HAP-1 (cell line): ENCODE data around the gene SMARCD1.
A peak's percentile ranks its signal among the peaks of the same experiment; 100 is the strongest.

ENCODE experiments used
- DNase-seq, 2 experiments: peaks; one replicate each; pipeline ENCODE4 v3.0.0-alpha.2; 2016 to 2020; ENCODE audit warnings: low spot score in 2 of 2
- H3K27me3 ChIP-seq: fragments of 250-450 bp; sonication (Bioruptor Pico); 2 replicates; pipeline ENCODE4 v1.5.1; 2020; ENCODE audit warnings: low read depth, mild to moderate bottlenecking, moderate library complexity
- H3K36me3 ChIP-seq: fragments of 250-450 bp; sonication (Bioruptor Pico); replicated peaks from 2 replicates; pipeline ENCODE4 v1.5.1; 2020; ENCODE audit warnings: mild to moderate bottlenecking
- H3K4me1 ChIP-seq: fragments of 250-450 bp; sonication (Bioruptor Pico); 2 replicates; pipeline ENCODE4 v1.5.1; 2020; ENCODE audit warnings: mild to moderate bottlenecking
- H3K4me3 ChIP-seq: fragments of 250-450 bp; sonication (Bioruptor Pico); 2 replicates; pipeline ENCODE4 v1.5.1; 2020; ENCODE audit warnings: mild to moderate bottlenecking, moderate library complexity
- H3K9me3 ChIP-seq: fragments of 250-450 bp; sonication (Bioruptor Pico); 2 replicates; pipeline ENCODE4 v1.5.1; 2020; ENCODE audit warnings: mild to moderate bottlenecking, moderate library complexity
- in situ Hi-C: fragments of 300-500 bp; cut with MboI; formaldehyde crosslinking; loops from 3 replicates; pipeline ENCODE4 v1.14.3; 2020; ENCODE audit warnings: low sequenced_read_pairs, inconsistent platforms, mixed read lengths

Gene SMARCD1

DNA sequence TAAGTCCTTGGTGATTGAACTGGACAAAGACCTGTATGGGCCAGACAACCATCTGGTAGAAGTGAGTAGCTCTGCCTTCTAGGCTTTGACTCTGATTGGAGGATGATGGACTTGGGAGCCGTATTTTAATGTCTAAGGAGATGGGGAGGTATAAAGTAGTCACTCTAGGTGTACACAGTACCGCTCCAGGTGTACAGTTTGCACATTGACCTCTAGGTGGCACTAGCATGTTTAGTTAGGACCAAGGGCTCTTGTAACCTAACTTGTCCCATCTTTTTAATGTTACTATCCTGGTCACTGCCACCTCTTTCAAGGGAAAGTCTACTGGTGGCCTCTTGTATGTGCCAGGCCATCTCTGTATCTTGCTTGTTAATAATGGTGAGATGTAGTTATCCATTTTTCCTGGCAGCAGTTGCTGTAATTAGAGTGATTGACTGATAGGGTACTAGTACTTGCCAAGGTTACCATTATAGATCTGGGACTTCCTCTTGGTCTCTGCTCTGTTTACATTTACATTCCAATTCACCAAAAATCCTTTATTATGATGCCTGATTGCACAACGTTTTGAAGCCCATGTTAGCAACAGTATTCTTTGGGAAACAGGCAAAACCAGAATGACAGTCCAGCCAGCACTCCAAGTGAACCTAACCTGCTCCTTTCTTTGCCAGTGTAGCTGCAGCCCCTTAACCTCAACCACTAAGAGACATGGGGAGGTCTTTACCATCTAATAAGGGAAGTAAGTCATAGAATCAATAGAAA, 3.6 kb downstream of the SMARCD1 start:
- in situ Hi-C loops = no loop called here
- Histone ChIP-seq H3K36me3 (peaks cover 64% of the 10 kb centered on the region), H3K4me3 (no peak overlapping the region), H3K27me3 (no peaks in the 10 kb centered on the region), H3K9me3 (no peaks in the 10 kb centered on the region), H3K4me1 (peaks cover 7% of the 10 kb centered on the region; the same call in 1 of the 2 replicates)
- peak; percentile 39 to 73 for DNase-seq

DNA sequence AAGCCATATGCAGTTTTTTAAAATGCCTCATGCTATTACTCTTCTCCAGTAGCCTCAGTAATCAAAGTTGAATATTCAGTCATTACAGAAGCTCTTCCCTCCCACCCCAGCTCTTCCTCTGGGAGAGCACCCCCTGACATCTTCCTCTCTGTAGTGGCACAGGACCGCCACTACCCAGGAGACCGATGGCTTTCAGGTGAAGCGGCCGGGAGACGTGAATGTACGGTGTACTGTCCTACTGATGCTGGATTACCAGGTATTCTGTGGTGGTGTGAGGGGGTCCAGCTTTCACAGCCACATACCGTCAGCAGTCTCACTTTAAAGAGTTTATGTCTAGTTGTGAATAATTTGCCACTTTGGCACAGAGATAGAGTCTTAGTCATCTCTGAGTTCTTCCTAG, 4.6 kb downstream of the SMARCD1 start:
- H3K4me3 ChIP-seq = no peak overlapping the region
- peaks cover 74% of the 10 kb centered on the region for H3K36me3 ChIP-seq
- no peaks in the 10 kb centered on the region for H3K27me3 ChIP-seq
- in situ Hi-C loops = no loop called here
- H3K4me1 ChIP-seq = 0 out of 2 replicates have a peak, but pooled peaks cover 3% of the 10 kb centered on the region
- H3K9me3 ChIP-seq = no peaks in the 10 kb centered on the region
- no peak for DNase-seq

DNA sequence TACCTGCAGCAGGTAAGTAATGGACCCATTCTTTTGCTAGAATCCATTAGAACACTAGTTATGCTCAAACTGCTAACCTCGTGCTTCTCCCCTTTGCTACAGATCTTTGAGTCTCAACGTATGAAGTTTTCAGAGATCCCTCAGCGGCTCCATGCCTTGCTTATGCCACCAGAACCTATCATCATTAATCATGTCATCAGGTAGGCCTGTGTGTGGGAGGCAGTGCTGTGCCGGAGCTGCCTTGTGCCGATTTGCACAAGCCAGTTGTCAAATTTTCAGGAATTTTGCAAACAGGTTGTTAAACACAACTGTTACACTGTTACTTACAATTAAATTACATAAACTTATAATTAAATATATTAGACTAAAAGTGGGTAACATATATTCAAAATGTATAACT, 5.2 kb downstream of the SMARCD1 start:
- Histone ChIP-seq H3K36me3 (peaks cover 80% of the 10 kb centered on the region), H3K4me3 (no peak overlapping the region), H3K27me3 (no peaks in the 10 kb centered on the region), H3K9me3 (no peaks in the 10 kb centered on the region), H3K4me1 (0 out of 2 replicates have a peak, but pooled peaks cover 3% of the 10 kb centered on the region)
- in situ Hi-C loops = no loop called here
- DNase-seq = no peak

DNA sequence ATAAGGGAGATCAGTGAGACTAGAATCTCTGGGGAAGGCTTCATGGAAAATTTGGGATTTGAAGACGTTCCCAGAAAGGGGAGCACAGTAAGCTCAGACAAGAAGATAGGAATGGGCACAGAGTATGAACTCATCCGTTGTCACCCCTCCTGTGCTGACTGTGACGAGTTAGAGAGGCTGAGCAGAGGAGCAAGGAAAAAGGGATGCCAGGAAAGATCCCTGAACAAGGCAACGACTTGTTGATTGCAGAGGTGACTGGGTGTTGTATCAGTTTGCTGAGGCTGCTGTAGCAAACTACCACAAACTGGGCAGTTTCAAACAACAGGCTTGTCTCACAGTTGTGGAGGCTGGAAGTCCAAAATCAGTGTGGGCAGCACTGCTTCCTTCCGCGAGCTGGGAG, 12.8 kb downstream of the SMARCD1 start:
- DNase-seq = no peak
- in situ Hi-C loops = no loop called here
- H3K36me3 ChIP-seq = peaks cover 76% of the 10 kb centered on the region
- no peak overlapping the region for H3K4me3 ChIP-seq
- no peaks in the 10 kb centered on the region for H3K4me1 ChIP-seq
- H3K9me3 ChIP-seq = no peaks in the 10 kb centered on the region
- no peaks in the 10 kb centered on the region for H3K27me3 ChIP-seq

DNA sequence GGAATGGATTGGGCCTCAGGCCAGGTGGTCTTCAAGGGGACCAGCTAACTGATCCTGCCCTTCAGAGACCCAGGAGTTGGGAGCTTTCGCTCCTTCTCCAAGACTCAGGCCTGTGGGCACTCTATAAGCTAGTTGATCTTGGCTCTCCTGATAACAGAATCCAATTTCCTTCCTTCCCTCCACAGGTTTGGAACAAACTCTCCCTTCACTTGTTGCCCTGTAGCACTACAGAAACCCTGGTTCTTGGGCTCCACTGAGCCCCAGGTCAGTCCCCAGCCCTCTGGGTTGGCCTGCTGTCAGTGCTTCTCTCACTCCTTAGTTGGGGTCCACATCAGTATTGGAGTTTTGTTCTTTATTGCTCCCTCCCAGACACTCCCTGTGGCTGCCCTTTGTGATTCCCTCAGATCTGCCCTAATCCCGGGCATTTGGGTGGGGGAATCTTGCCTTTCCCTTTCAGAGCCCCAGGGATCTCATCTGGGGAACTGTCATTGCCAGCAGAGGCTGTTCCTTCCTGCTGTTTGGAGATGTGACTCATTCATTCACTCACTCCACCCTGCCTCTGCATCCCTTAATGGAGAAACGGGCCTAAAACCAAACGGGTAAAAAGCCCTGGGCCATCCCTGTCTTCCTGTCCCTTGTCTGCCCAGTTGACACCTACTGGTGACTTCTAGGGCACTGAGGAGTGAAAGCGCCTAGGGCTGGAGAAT, 14.3 kb downstream of the SMARCD1 start:
- Histone ChIP-seq H3K9me3 (no peaks in the 10 kb centered on the region), H3K36me3 (peaks cover 61% of the 10 kb centered on the region), H3K27me3 (no peaks in the 10 kb centered on the region), H3K4me1 (no peaks in the 10 kb centered on the region), H3K4me3 (no peak overlapping the region)
- no peak for DNase-seq
- in situ Hi-C loops = no loop called here

DNA sequence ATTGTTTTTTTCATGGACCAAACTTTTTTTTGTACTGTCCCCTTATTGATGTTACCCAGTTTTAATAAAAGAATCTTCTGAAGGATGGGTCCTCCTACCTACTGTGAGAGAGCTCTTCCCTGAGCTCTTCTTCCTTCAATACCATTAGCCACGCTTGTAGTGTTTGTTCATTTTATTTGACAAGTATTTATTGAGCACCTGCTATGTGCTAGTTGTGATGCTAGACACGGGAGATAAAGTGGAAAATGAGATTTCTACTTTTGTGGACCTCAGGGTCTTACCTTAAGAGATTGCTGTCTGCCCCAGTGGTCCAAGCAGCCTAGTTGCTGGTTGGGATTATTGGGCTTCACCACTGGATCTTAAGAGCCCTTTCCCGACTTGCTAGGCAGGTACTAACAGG, 15.4 kb downstream of the SMARCD1 start:
- peaks cover 50% of the 10 kb centered on the region for H3K36me3 ChIP-seq
- no peak for DNase-seq
- in situ Hi-C loops = no loop called here

DNA sequence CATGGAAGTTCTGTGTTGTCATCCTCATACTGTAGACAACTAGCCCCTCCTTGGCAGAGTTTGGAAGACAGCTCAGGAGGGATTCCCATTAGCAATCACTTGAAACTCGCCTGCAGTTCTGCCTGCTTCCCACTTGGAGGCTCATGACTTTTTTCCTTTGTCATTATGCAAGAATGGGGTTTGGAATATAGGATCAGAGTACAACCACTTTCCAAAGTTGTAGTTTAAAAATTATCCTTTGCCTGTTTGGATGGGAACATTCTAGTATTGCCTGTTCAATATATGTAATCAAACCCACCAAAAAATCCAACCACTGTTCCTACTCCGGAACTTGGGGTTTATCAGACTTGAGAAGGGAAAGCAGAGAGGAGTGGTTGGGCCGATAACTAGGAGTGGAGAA, 16.5 kb downstream of the SMARCD1 start:
- Histone ChIP-seq H3K9me3 (no peaks in the 10 kb centered on the region), H3K36me3 (peaks cover 39% of the 10 kb centered on the region), H3K27me3 (no peaks in the 10 kb centered on the region; the same call in 1 of the 2 replicates), H3K4me1 (no peaks in the 10 kb centered on the region), H3K4me3 (no peak overlapping the region)
- in situ Hi-C loops = no loop called here
- DNase-seq = peak; percentile 45 to 50

More for the DNA sequence above, 15.4 kb downstream of the SMARCD1 start:
- Histone ChIP-seq H3K4me1 (no peaks in the 10 kb centered on the region), H3K9me3 (no peaks in the 10 kb centered on the region), H3K27me3 (no peaks in the 10 kb centered on the region; the same call in 1 of the 2 replicates), H3K4me3 (no peak overlapping the region)

DNA sequence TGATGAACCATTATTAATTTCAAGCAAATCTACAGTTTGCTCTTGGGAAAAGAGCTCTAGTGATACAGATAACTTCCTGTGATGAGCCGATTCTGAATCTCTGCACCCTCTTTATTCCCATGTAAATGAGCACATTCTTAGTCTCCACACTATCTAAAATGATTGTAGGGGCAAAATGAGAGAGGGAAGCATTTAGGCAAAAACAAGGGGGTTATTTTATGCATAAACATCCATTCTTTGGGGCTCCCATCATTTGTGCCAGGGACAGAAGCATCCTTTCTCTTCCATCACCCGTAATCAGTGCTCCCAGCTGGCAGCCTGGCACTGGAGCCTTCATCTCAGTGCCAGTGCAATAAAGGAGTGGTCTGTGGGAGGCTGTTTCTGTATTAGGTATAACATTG, 17.0 kb downstream of the SMARCD1 start:
- Histone ChIP-seq H3K36me3 (peaks cover 34% of the 10 kb centered on the region), H3K4me1 (no peaks in the 10 kb centered on the region), H3K9me3 (no peaks in the 10 kb centered on the region), H3K27me3 (no peaks in the 10 kb centered on the region; the same call in 1 of the 2 replicates), H3K4me3 (no peak overlapping the region)
- in situ Hi-C loops = no loop called here
- DNase-seq = no peak

DNA sequence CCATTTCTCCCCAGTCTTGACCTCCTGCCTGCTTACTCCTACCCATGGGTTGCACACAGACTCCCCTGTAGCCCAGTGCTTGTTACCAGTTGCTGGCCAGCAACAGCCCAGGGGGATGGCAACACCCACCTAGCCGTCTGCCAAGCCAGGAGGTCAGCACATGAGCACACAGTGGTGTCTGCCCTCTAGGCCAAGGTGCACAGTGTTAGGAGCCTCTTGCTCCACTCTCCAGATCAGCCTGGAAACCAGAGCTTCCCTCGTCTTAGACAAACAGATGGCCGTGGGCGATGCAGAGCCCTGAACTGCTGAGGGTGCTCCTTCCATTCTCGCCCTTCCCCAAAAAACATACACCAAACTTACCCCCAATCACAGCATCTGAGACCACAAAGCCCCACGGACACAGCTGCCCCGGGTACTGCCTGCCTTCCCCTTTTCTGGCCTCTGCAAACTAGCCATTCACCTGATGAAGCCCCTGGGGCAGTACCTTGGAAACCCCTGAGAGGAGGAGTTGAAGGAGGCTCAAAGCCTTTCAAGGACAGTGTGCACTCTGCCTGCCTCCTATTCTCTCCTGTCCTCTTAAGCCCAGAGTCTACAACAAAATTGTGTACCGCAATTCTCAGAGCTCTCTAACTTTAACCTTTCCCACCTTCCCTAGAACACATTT, 17.6 kb downstream of the SMARCD1 start:
- DNase-seq = no peak
- in situ Hi-C loops = no loop called here
- Histone ChIP-seq H3K4me1 (no peaks in the 10 kb centered on the region), H3K27me3 (no peaks in the 10 kb centered on the region; the same call in 1 of the 2 replicates), H3K36me3 (peaks cover 32% of the 10 kb centered on the region), H3K4me3 (no peak overlapping the region), H3K9me3 (no peaks in the 10 kb centered on the region)

DNA sequence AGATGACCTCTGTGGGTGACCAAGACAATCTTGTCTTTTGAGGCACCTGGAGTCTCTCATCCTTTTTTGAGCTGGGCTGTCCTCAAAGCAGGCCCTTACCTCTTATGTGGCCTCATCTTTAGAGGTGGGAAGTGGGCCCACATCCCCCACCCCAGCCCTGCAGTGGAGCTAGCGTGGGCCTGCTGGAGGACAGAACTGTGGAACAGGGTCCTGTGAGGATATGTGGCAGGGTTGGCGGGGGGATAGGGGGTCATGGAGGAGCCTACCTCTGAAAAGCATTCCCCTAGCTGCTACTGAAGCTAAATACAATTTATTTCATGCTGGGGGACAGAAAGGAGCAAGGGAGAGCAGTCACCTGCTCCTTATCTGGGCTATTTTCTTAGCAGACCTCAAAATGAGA, 18.2 kb downstream of the SMARCD1 start:
- Histone ChIP-seq H3K27me3 (no peaks in the 10 kb centered on the region; the same call in 1 of the 2 replicates), H3K4me3 (no peak overlapping the region), H3K9me3 (no peaks in the 10 kb centered on the region), H3K36me3 (peaks cover 26% of the 10 kb centered on the region), H3K4me1 (no peaks in the 10 kb centered on the region)
- in situ Hi-C loops = no loop called here
- no peak for DNase-seq

DNA sequence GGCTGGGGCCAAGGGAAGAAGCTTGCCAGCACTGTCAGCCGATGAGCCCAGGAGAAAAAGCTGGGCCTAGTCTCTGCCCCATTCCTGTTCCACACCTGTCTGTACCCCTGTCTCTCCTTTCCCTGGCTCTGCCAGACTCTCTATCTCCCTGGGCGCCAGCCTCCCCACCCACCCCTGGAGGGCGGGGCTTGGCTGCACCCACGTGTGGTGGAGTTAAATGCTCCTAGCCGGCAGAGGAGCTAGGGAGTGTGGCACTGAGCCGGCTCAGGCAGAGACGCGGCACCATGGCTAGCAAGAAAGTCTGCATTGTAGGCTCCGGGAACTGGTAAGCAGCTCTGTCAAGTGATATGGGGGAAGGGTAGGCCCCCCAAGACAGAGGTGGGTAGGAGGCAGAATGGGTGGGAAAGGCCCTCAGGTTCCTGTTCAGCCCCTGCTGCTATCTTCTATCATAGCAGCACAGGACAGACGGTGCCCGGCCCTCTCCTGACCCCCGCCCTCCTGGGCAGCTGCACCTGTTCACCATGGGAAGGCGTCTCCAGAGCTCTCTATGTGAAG, 18.7 kb downstream of the SMARCD1 start, which contains the start of gene GPD1:
Gene GPD1, plus strand, starts transcription at position 242 of the 555 bp plus-strand sequence. Its CDS starts 43 bp downstream, at position 285.
- Histone ChIP-seq H3K27me3 (no peaks in the 10 kb centered on the region; the same call in 1 of the 2 replicates), H3K4me1 (no peaks in the 10 kb centered on the region), H3K4me3 (no peak within 1 kb of the TSS), H3K9me3 (no peaks in the 10 kb centered on the region), H3K36me3 (peaks cover 21% of the 10 kb centered on the region)
- in situ Hi-C loops = no loop called here
- DNase-seq = peak in 1 of 2 experiments; percentile 63

DNA sequence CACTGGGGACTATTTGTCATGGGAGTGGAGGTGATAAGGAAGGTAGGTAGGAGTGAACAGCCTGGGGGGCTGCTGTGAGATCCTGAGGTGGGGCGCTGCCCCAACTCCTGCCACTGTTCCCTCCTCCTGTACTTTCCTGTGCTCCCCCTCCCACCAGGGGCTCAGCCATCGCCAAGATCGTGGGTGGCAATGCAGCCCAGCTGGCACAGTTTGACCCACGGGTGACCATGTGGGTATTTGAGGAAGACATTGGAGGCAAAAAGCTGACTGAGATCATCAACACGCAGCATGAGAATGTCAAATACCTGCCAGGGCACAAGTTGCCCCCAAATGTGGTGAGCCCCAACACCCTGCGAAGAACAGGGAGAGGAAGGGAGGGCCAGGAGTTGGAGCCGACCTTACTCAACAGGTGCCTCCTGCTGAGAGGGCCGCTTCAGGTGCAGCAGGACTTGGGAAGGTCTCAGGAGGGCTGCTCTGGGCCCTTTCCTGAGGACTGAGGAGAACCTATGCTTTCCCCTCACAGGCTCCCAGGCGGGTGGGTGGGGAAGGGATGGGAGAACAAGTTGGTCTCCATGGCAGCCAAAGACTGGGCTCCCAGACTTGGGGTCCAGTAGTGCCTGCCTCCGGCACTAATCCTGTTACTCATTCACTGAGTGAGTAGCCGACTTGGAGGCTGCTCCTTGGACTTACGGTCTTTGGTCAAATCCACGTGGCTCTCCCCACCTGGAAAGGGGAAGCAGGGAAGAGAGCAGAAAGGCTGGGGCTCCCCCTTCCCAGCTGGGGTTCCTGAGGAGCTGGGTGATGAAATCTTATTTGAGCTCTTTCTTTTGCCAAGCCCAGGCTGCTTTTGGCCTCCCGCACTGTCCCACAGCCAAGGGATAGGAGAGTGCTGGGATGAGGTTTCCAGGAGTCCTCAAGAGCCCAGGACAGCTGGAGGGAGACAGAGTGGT, 19.6 kb downstream of the SMARCD1 start:
- Histone ChIP-seq H3K4me1 (no peaks in the 10 kb centered on the region), H3K4me3 (no peak overlapping the region), H3K9me3 (no peaks in the 10 kb centered on the region), H3K36me3 (peaks cover 13% of the 10 kb centered on the region), H3K27me3 (no peaks in the 10 kb centered on the region; the same call in 1 of the 2 replicates)
- in situ Hi-C loops = no loop called here
- no peak for DNase-seq
